ENCODE results near the gene GPC6.

Gene GPC6

DNA sequence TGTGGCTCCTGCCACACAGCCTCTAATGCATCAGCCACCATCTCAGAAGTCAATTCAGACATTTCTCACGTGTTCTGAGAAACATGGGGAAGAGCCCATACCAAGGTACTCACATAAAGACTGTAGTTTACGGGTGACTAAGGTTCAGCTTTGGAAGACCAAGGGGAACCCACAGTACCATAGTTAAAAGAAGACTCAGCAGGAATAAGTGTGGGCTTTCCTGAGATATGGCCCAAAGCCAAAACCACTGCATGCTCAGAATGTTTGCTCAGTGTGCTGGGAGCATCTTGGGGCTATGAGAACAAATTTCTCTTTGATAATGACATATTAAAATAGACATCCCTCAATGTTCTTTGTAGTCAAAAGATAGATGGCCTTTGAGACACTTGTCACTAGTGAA is 969.1 kb downstream of the GPC6 start:
- Mint-ChIP-seq H3K27me3 (ENCODE audit: low read depth, poor library complexity) (peaks cover 2% of the 10 kb centered on the region), H3K27ac (no peak overlapping the region), H3K36me3 (ENCODE audit: low read depth) (peaks cover 3% of the 10 kb centered on the region), H3K4me1 (no peaks in the 10 kb centered on the region), H3K9me3 (no peaks in the 10 kb centered on the region), H3K4me3 (no peak overlapping the region)
- DNase-seq: no peak
- no peak for TF ChIP-seq CTCF (IDR thresholded peaks at IDR 0.05)

- H3K4me1 Mint-ChIP-seq: no peaks in the 10 kb centered on the region
- no peak for TF ChIP-seq CTCF (IDR thresholded peaks at IDR 0.05)
These were observed 969.8 kb downstream of the GPC6 start for GRCh38 chr13:94196413-94196812.

GRCh38 chr13:94198681-94199080 is 972.1 kb downstream of the GPC6 start:
- H3K4me1 Mint-ChIP-seq: no peaks in the 10 kb centered on the region
- H3K4me3 Mint-ChIP-seq: no peak overlapping the region
- TF ChIP-seq CTCF (IDR thresholded peaks at IDR 0.05): no peak
- DNase-seq: no peak
- H3K27me3 Mint-ChIP-seq (ENCODE audit: low read depth, poor library complexity): peaks cover 2% of the 10 kb centered on the region
- no peak overlapping the region for H3K27ac Mint-ChIP-seq
- no peaks in the 10 kb centered on the region for H3K9me3 Mint-ChIP-seq
- peaks cover 10% of the 10 kb centered on the region for H3K36me3 Mint-ChIP-seq (ENCODE audit: low read depth)

More at GRCh38 chr13:94196413-94196812, 969.8 kb downstream of the GPC6 start:
- H3K9me3 Mint-ChIP-seq: no peaks in the 10 kb centered on the region
- peaks cover 2% of the 10 kb centered on the region for H3K27me3 Mint-ChIP-seq (ENCODE audit: low read depth, poor library complexity)
- no peak overlapping the region for H3K27ac Mint-ChIP-seq
- H3K4me3 Mint-ChIP-seq: no peak overlapping the region
- DNase-seq: no peak
- peaks cover 10% of the 10 kb centered on the region for H3K36me3 Mint-ChIP-seq (ENCODE audit: low read depth)

DNA sequence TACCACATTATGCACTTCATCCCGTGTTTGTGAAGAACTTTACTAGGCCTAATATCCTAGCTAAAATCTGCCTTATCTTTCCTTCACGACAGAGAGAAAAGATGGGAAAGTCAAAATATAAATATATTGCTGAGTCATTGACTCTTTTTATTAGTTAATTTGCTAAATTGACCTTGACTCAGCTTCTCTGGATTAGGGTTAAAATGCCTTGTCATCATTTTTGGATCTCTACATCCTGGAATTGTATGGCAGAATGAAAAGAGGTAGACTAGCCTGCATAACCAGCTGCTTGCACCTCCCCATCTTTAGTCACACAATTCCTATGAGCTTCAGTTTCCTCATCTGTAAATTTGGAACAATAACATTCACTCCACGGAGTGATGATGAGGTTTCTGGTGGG is 972.5 kb downstream of the GPC6 start:
- no peak for TF ChIP-seq CTCF (IDR thresholded peaks at IDR 0.05)
- no peak for DNase-seq
- Mint-ChIP-seq H3K27ac (no peak overlapping the region), H3K27me3 (ENCODE audit: low read depth, poor library complexity) (peaks cover 2% of the 10 kb centered on the region), H3K4me1 (no peaks in the 10 kb centered on the region), H3K9me3 (no peaks in the 10 kb centered on the region), H3K36me3 (ENCODE audit: low read depth) (peaks cover 10% of the 10 kb centered on the region), H3K4me3 (no peak overlapping the region)

- Mint-ChIP-seq H3K27ac (no peak overlapping the region), H3K4me1 (no peaks in the 10 kb centered on the region), H3K9me3 (no peaks in the 10 kb centered on the region), H3K4me3 (no peak overlapping the region), H3K27me3 (ENCODE audit: low read depth, poor library complexity) (peaks cover 2% of the 10 kb centered on the region), H3K36me3 (ENCODE audit: low read depth) (peaks cover 10% of the 10 kb centered on the region)
- no peak for TF ChIP-seq CTCF (IDR thresholded peaks at IDR 0.05)
- no peak for DNase-seq
These were observed 974.4 kb downstream of the GPC6 start for GRCh38 chr13:94201022-94201421.

DNA sequence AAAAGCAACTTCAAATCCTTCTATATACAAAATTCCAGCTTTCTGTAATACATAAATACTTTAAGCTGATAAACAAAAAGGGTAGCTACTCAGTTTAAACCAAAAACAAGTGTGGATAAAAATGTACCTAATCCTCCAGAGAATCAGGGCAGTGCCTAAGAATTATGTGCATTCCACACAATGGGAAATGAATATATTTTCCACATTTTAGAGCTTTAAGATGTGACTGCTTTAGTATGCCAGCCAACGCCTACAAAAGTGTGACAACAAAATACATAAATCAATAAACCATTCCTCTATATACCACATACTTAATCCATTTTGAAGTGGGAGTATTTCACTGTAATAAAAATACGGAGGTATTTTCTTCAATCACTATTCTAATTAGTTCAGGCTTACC is 977.6 kb downstream of the GPC6 start:
- no peak for DNase-seq
- Mint-ChIP-seq H3K4me3 (no peak overlapping the region), H3K27ac (no peak overlapping the region), H3K9me3 (no peaks in the 10 kb centered on the region), H3K27me3 (ENCODE audit: low read depth, poor library complexity) (no peaks in the 10 kb centered on the region), H3K36me3 (ENCODE audit: low read depth) (peaks cover 10% of the 10 kb centered on the region), H3K4me1 (no peaks in the 10 kb centered on the region)
- no peak for TF ChIP-seq CTCF (IDR thresholded peaks at IDR 0.05)

Data from nephron progenitor cell (in vitro differentiated cells).